Tibial nerve (tissue), 4 donors: ENCODE measurements around the gene MEGF6.

Source experiments
- CTCF ChIP-seq, 5 experiments: fragments of 200-600 bp in 3 of 5; fragments of 450-650 bp in 2 of 5; sonication (generic) in 3 of 5; IDR thresholded peaks; one replicate each; pipeline ENCODE4 v1.5.1; 2016 to 2019; ENCODE audit warnings: antibody characterized with exemption in 5 of 5, mild to moderate bottlenecking in 3 of 5, moderate library complexity in 2 of 5
- EP300 ChIP-seq, 2 donors: sonication (generic); formaldehyde crosslinking; IDR thresholded peaks; one replicate each; pipeline ENCODE4 v1.6.1; 2017; ENCODE audit warnings: antibody characterized with exemption in 2 of 2, mild to moderate bottlenecking in 1 of 2
- POLR2A ChIP-seq, 2 donors: fragments of 450-650 bp; IDR thresholded peaks; one replicate each; pipeline ENCODE4 v1.6.1; 2017; ENCODE audit warnings: antibody characterized with exemption in 2 of 2, mild to moderate bottlenecking in 2 of 2, moderate library complexity in 2 of 2

GRCh38 chr1:3597599-3597964 lies 13.7 kb downstream of the MEGF6 start:
- no peak for TF ChIP-seq POLR2A (IDR thresholded peaks at IDR 0.05)
- TF ChIP-seq CTCF (IDR thresholded peaks at IDR 0.05) = no peak
- no peak for TF ChIP-seq EP300 (IDR thresholded peaks at IDR 0.05)
